COLO668 (cell line): Measurements from ENCODE around the gene CELA3A.
A peak's percentile ranks its signal among the peaks of the same experiment; 100 is the strongest.

Experiments used
- DNase-seq: peaks from one replicate; lab custom pipeline; 2025; ENCODE audit not compliant: unreplicated experiment; lab: John Stamatoyannopoulos, UW

Gene CELA3A

GRCh38 chr1:22048351-22049192, 47.1 kb downstream of the CELA3A start:
- DNase-seq: no peak

GRCh38 chr1:22050330-22050729, 48.9 kb downstream of the CELA3A start:
- DNase-seq: no peak

- DNase-seq: no peak
Measured at GRCh38 chr1:22051607-22052114, 50.2 kb downstream of the CELA3A start.

- peak; percentile 99 for DNase-seq
Measured at GRCh38 chr1:22052115-22053016, 50.9 kb downstream of the CELA3A start, which contains the start of gene CDC42. CDC42 (plus strand) TSS chr1:22052709; CDS start chr1:22078479, 25,770 bp downstream.

- DNase-seq: peak; percentile 91
Measured at GRCh38 chr1:22053017-22053860, 51.8 kb downstream of the CELA3A start.

- DNase-seq: no peak
Measured at GRCh38 chr1:22053861-22054770, 52.7 kb downstream of the CELA3A start.

GRCh38 chr1:22055463-22055862, 54.0 kb downstream of the CELA3A start:
- DNase-seq: no peak

- DNase-seq: no peak
Measured at GRCh38 chr1:22056043-22056442, 54.6 kb downstream of the CELA3A start.

- no peak for DNase-seq
Measured at GRCh38 chr1:22056936-22057335, 55.5 kb downstream of the CELA3A start.

GRCh38 chr1:22057861-22058260, 56.4 kb downstream of the CELA3A start:
- DNase-seq: no peak
